Vagina (tissue), 2 donors: ENCODE results near the gene RPIA.

Source experiments
- POLR2A ChIP-seq, 2 donors: fragments of 450-650 bp; IDR thresholded peaks; one replicate each; pipeline ENCODE4 v1.6.1; 2017; ENCODE audit warnings: antibody characterized with exemption in 2 of 2, mild to moderate bottlenecking in 2 of 2, moderate library complexity in 2 of 2
- POLR2AphosphoS5 ChIP-seq, 2 donors: sonication (generic); formaldehyde crosslinking; IDR thresholded peaks; one replicate each; pipeline ENCODE4 v1.9.0; 2017; ENCODE audit warnings: antibody characterized with exemption in 2 of 2, mild to moderate bottlenecking in 2 of 2, low read depth in 1 of 2; ENCODE audit not compliant: insufficient read depth in 1 of 2
- TF ChIP-seq, protein P1 (sequence below), 3 experiments: fragments of 450-650 bp in 2 of 3; fragments of 200-600 bp in 1 of 3; sonication (generic) in 1 of 3; IDR thresholded peaks; one replicate each; pipeline ENCODE4 v1.5.1; 2017 to 2019; ENCODE audit warnings: antibody characterized with exemption in 3 of 3, mild to moderate bottlenecking in 2 of 3, moderate library complexity in 2 of 3

DNA sequence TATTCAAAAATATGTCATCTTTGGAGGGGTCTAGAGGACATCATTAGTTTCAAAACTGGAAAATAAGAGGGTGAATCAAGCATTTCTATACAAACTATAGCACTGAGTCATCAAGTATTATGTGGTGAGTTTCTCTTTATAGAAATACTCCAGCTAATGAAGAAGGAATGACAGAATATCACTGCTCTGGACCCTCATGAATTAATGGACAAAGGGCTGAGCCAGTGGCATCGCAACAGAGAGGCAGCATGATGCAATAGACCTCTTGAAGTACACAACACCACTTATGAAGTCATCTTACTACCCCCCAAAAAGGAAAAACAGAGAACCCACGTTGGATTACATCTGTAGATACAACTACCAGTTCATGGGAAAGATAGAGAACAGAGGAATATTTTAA, 36.8 kb upstream of the RPIA start:
- TF ChIP-seq, protein P1, sequence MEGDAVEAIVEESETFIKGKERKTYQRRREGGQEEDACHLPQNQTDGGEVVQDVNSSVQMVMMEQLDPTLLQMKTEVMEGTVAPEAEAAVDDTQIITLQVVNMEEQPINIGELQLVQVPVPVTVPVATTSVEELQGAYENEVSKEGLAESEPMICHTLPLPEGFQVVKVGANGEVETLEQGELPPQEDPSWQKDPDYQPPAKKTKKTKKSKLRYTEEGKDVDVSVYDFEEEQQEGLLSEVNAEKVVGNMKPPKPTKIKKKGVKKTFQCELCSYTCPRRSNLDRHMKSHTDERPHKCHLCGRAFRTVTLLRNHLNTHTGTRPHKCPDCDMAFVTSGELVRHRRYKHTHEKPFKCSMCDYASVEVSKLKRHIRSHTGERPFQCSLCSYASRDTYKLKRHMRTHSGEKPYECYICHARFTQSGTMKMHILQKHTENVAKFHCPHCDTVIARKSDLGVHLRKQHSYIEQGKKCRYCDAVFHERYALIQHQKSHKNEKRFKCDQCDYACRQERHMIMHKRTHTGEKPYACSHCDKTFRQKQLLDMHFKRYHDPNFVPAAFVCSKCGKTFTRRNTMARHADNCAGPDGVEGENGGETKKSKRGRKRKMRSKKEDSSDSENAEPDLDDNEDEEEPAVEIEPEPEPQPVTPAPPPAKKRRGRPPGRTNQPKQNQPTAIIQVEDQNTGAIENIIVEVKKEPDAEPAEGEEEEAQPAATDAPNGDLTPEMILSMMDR (IDR thresholded peaks at IDR 0.05), result no peak
- TF ChIP-seq POLR2A (IDR thresholded peaks at IDR 0.05) (no peak), POLR2AphosphoS5 (IDR thresholded peaks at IDR 0.05; ENCODE audit: insufficient read depth in 1 of 2, low read depth in 1 of 2) (no peak)
